ENCODE data around the gene TSPAN15.

The TSPAN15 gene

GRCh38 chr10:69553328-69553727 is 102.1 kb downstream of the TSPAN15 start:
- DNase-seq (ENCODE audit: low read depth) = no peak

- no peak for DNase-seq (ENCODE audit: low read depth)
Observed at GRCh38 chr10:69554611-69555010, 103.3 kb downstream of the TSPAN15 start.

Data from amniotic epithelial cell (primary cell).